Bronchial epithelial cell (primary cell): ENCODE results near the gene ATP6V1F. TPM values are rescaled to one million over a fixed set of nuclear protein-coding genes. Genes with fewer than 3 reads are reported as not detected.

Source experiments
- DNase-seq: peaks from one replicate; pipeline ENCODE4 v3.0.0-alpha.2; 2010; ENCODE audit warnings: low read depth
- FAIRE-seq: peaks from 2 replicates; lab custom pipeline; 2011; peaks lifted over from hg19 to GRCh38; lab: Jason Lieb, UNC
- H3K27me3 ChIP-seq: 2 replicates; pipeline ENCODE4 v1.5.1; 2011; ENCODE audit warnings: low read length; ENCODE audit not compliant: control insufficient read depth, insufficient read depth
- H3K36me3 ChIP-seq: 2 replicates; pipeline ENCODE4 v1.5.1; 2011; ENCODE audit warnings: low read length; ENCODE audit not compliant: control insufficient read depth, insufficient read depth
- H3K4me3 ChIP-seq: 2 replicates; pipeline ENCODE4 v1.5.1; 2011; ENCODE audit warnings: mild to moderate bottlenecking, low read depth, low read length, control low read depth
- total RNA-seq: library from RNA; depleted of rRNA; stranded (reverse); fragments of >200 nt; gene quantifications from 2 replicates; pipeline ENCODE4 v1.2.1, GENCODE V29; 2014
- TF ChIP-seq, protein P1 (sequence below): IDR thresholded peaks from 2 replicates; pipeline ENCODE4 v1.5.1; 2011; ENCODE audit warnings: mild to moderate bottlenecking, moderate library complexity, low read length, control low read depth, inconsistent platforms; ENCODE audit not compliant: insufficient read depth, severe bottlenecking

Gene ATP6V1F
- total RNA-seq, 1 donor from 2014 or later, result 108 TPM

DNA sequence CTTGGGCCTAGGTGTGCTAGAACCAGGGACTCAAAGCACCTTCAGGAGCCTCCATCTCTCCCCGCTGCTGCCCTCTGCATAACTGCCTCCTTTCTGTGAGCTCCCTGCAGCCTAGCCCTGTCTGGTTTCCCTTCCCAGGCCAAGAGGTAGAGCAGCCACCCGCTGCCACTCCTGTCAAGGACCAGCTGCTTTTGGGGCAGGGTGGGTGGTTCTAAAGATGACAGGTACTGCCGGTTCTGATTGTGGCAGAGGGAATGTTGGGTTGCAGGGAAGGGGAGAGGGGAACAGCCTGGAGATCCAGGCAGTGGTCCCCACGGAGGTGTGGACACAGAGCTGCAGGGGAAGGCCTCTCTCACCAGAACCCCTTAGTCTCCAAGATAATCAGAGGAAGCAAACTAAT, 36.1 kb upstream of the ATP6V1F start:
- H3K4me3 ChIP-seq, result no peak overlapping the region
- TF ChIP-seq, protein P1, sequence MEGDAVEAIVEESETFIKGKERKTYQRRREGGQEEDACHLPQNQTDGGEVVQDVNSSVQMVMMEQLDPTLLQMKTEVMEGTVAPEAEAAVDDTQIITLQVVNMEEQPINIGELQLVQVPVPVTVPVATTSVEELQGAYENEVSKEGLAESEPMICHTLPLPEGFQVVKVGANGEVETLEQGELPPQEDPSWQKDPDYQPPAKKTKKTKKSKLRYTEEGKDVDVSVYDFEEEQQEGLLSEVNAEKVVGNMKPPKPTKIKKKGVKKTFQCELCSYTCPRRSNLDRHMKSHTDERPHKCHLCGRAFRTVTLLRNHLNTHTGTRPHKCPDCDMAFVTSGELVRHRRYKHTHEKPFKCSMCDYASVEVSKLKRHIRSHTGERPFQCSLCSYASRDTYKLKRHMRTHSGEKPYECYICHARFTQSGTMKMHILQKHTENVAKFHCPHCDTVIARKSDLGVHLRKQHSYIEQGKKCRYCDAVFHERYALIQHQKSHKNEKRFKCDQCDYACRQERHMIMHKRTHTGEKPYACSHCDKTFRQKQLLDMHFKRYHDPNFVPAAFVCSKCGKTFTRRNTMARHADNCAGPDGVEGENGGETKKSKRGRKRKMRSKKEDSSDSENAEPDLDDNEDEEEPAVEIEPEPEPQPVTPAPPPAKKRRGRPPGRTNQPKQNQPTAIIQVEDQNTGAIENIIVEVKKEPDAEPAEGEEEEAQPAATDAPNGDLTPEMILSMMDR, result no peak
- H3K27me3 ChIP-seq, result peaks cover 11% of the 10 kb centered on the region
- FAIRE-seq (no peak), DNase-seq (no peak)
- H3K36me3 ChIP-seq, result no peaks in the 10 kb centered on the region

DNA sequence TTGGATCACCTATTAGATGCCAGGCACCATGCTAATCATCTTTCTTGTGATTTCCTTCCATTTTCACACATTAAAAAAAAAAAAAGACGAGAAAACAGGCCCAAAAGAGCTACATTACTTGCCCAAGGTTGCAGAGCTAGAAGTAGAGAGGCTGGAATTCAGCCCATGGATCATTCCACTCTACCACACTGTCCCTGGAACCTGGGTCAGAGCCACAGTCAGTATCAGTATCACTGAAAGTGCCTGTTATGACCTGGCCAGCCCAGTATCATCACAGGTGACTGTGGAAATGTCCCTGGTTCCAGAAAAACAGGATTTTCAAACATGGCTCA, 35.8 kb upstream of the ATP6V1F start:
- Histone ChIP-seq H3K36me3 (no peaks in the 10 kb centered on the region), H3K27me3 (peaks cover 14% of the 10 kb centered on the region), H3K4me3 (no peak overlapping the region)
- FAIRE-seq (no peak), DNase-seq (no peak)
- TF ChIP-seq, protein P1, result no peak

DNA sequence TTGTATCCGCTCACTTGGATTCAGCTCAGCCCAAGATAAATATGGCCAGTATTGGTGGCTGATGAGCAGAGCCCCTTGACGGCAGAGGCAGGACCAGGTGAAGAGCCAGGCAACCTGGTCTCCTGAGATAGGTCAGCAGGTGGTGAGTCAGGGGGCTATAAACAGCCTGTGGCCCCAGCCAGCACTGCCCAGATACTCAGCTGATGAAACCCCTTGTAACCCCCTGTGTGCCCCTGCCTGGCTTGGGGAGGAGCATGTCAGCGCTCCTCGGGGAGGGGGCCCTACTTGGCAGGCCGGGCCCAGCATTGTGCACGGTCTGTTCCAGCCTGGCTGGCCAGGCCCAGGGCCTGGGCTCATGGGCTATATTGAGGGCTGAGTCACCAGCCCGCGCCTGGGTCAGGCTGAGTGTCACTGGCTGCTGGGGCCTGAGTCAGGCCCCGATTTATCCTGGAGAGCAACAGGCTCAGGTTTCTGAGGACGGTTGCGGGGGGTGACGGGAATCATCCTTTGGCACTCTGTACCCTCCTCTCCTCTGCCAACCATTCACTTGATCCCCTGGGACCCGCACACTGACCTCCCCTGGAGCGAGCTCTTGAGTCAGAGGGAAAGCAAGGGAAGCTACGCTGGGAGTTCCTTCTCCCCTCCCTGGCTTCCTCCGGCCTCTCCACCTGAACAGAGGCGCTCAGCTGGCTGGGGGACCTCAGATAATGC, 35.3 kb upstream of the ATP6V1F start:
- TF ChIP-seq, protein P1, result no peak
- Histone ChIP-seq H3K36me3 (no peaks in the 10 kb centered on the region), H3K27me3 (peaks cover 17% of the 10 kb centered on the region), H3K4me3 (no peak overlapping the region)
- no peak for FAIRE-seq
- DNase-seq, result peak; percentile 32

DNA sequence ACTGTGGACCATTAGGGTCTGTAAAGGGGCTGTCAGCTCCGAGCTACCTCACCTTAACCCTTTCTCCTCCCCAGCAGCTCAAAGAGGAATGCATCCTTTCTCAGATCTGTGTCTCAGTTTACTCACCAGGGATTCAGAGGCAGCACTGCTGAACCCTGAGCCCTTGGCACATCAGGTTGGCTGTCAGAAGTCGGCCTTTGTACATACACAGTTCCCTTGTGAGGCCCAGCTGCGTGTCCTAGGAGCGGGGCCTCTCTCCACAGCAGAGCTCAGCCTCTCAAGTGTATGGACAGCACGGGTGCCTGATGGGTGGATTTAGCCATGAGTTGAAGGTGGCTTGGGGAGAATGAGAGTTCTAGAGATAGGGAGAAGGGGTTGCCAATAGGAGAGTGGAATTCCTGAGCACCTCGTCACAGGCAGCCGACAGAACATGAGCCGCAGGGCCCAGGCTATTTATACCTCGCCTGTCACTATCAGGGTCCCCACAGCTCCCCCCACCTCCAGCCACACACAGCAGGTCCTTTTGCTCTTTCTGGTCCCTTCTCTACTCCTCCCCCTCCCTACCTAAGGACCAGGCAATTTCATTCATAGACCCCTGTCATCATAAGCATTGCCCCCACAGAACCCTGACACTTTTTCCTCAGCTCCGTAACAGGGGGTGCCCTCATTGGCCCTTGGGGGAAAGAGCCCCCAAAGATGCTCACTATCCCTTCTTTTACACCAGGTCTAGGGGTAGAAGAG, 34.5 kb upstream of the ATP6V1F start:
- peaks cover 21% of the 10 kb centered on the region for H3K27me3 ChIP-seq
- FAIRE-seq (no peak), DNase-seq (peak; percentile 13)
- H3K4me3 ChIP-seq, result no peak overlapping the region
- no peaks in the 10 kb centered on the region for H3K36me3 ChIP-seq
- TF ChIP-seq, protein P1, result no peak

DNA sequence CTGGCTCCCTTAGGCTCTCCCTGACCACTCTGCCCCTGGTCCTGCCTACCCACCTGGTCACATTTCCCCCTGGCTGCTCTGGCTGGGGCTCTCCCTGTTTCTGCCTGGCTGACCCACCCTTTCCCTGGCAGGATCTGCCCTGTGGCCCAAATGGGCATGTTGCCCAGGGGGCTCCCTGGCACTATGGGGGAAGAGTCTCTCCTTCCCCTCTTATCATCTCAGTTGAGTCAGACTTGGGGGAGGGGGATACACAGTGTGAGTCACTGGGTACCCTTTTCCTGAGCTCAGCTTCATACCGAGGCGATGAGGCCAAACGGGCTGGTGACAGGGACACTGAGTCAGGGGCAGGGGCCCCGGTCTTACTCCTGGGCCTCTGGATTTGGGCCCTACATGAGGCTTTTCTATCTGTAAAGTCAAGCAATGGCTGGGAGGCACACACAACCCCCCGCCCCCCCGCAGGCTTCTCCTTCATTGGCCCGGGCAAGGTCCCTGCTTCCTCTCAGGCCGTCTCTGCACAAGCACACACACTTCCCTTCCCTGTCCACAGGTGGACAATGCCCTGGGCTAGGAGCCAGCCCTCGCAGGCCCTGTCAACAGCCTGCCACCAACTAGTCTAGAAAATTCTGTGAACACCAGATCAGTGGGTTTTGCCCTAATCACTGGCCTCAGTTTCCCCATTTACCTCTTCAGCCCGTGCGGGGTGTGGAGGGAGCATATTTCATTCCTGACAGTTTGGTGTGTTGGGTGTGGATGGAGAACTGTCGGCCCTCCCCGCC, 33.1 kb upstream of the ATP6V1F start:
- FAIRE-seq, result no peak
- peaks cover 21% of the 10 kb centered on the region for H3K27me3 ChIP-seq
- no peak overlapping the region for H3K4me3 ChIP-seq

More for the DNA sequence above, 33.1 kb upstream of the ATP6V1F start:
- DNase-seq, result peak; percentile 8
- H3K36me3 ChIP-seq, result no peaks in the 10 kb centered on the region
- TF ChIP-seq, protein P1, result no peak
